GM12878 (cell line): Measurements from ENCODE around the gene FSTL1.

Experiments
- BCLAF1 ChIP-seq: fragments of 450-650 bp; IDR thresholded peaks from 2 replicates; pipeline ENCODE4 v1.6.1; 2017; ENCODE audit warnings: antibody characterized with exemption, mild to moderate bottlenecking, moderate library complexity
- CREB1 ChIP-seq: IDR thresholded peaks from 2 replicates; pipeline ENCODE4 v1.6.1; 2012; ENCODE audit warnings: low read depth, mild to moderate bottlenecking, inconsistent platforms
- EGR1 ChIP-seq, 2 experiments: IDR thresholded peaks; 1 replicate in 1 of 2; 2 replicates in 1 of 2; pipeline ENCODE4 v1.6.1; 2011 to 2012; ENCODE audit warnings: low read depth in 2 of 2, low read length in 2 of 2, borderline replicate concordance in 1 of 2, mild to moderate bottlenecking in 1 of 2, moderate library complexity in 1 of 2
- EZH2 ChIP-seq: IDR thresholded peaks from 2 replicates; pipeline ENCODE4 v1.6.1; 2012; ENCODE audit warnings: low read depth, mild to moderate bottlenecking, control low read depth, inconsistent platforms, low read length, borderline replicate concordance; ENCODE audit not compliant: control insufficient read depth
- IKZF1 ChIP-seq: fragments of 450-650 bp; conservative IDR thresholded peaks from 2 replicates; pipeline ENCODE4 v1.6.1; 2017; ENCODE audit warnings: antibody characterized with exemption, mild to moderate bottlenecking
- MTA2 ChIP-seq: fragments of 450-650 bp; IDR thresholded peaks from 2 replicates; pipeline ENCODE4 v1.6.1; 2016; ENCODE audit warnings: low read depth, mild to moderate bottlenecking, moderate library complexity
- POLR2A ChIP-seq: IDR thresholded peaks from 2 replicates; pipeline ENCODE4 v1.6.1; 2011; ENCODE audit warnings: low read depth, mild to moderate bottlenecking, low read length
- PRDM15 ChIP-seq: fragments of 450-650 bp; formaldehyde crosslinking; IDR thresholded peaks from 2 replicates; pipeline ENCODE4 v1.4.0; 2020; ENCODE audit warnings: mild to moderate bottlenecking, moderate library complexity
- SPI1 ChIP-seq: IDR thresholded peaks from 2 replicates; pipeline ENCODE4 v1.6.1; 2011; ENCODE audit warnings: low read depth, mild to moderate bottlenecking, low read length, moderate library complexity, borderline replicate concordance; ENCODE audit not compliant: insufficient read depth
- SRF ChIP-seq, 2 experiments: IDR thresholded peaks; 2 replicates each; pipeline ENCODE4 v1.6.1; 2011; ENCODE audit warnings: low read depth in 2 of 2, low read length in 2 of 2, mild to moderate bottlenecking in 1 of 2, moderate library complexity in 1 of 2
- YBX1 ChIP-seq: fragments of 450-650 bp; IDR thresholded peaks from 2 replicates; pipeline ENCODE4 v1.6.1; 2016; ENCODE audit warnings: antibody characterized with exemption
- ZNF24 ChIP-seq: fragments of 450-650 bp; IDR thresholded peaks from 2 replicates; pipeline ENCODE4 v1.6.1; 2017; ENCODE audit warnings: antibody characterized with exemption, mild to moderate bottlenecking
- ZZZ3 ChIP-seq: IDR thresholded peaks from 2 replicates; pipeline ENCODE4 v1.6.1; 2011; ENCODE audit warnings: low read depth; ENCODE audit not compliant: control insufficient read depth, insufficient read length
- TF ChIP-seq, protein P1 (sequence below), 3 experiments: IDR thresholded peaks in 2 of 3; conservative IDR thresholded peaks in 1 of 3; 2 replicates each; pipeline ENCODE4 v1.5.1; 2011; ENCODE audit warnings: low read depth in 3 of 3, low read length in 3 of 3, mild to moderate bottlenecking in 3 of 3, control low read depth in 2 of 3, moderate library complexity in 2 of 3, inconsistent platforms in 1 of 3, mixed read lengths in 1 of 3; ENCODE audit not compliant: control insufficient read depth in 2 of 3, insufficient read depth in 1 of 3; ENCODE audit errors: extremely low read depth in 1 of 3

- TF ChIP-seq, protein P1, sequence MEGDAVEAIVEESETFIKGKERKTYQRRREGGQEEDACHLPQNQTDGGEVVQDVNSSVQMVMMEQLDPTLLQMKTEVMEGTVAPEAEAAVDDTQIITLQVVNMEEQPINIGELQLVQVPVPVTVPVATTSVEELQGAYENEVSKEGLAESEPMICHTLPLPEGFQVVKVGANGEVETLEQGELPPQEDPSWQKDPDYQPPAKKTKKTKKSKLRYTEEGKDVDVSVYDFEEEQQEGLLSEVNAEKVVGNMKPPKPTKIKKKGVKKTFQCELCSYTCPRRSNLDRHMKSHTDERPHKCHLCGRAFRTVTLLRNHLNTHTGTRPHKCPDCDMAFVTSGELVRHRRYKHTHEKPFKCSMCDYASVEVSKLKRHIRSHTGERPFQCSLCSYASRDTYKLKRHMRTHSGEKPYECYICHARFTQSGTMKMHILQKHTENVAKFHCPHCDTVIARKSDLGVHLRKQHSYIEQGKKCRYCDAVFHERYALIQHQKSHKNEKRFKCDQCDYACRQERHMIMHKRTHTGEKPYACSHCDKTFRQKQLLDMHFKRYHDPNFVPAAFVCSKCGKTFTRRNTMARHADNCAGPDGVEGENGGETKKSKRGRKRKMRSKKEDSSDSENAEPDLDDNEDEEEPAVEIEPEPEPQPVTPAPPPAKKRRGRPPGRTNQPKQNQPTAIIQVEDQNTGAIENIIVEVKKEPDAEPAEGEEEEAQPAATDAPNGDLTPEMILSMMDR (IDR thresholded peaks at IDR 0.05 in 2 of 3, conservative IDR thresholded peaks at IDR 0.05 in 1 of 3; ENCODE audit: control insufficient read depth in 2 of 3, extremely low read depth in 1 of 3, insufficient read depth in 1 of 3, low read depth in 3 of 3, low read length in 3 of 3): no peak
- TF ChIP-seq ZNF24 (no peak), SPI1 (no peak), YBX1 (no peak), SRF (IDR thresholded peaks at IDR 0.05; ENCODE audit: low read depth in 2 of 2, low read length in 2 of 2) (no peak), BCLAF1 (no peak), CREB1 (no peak), EZH2 (no peak), EGR1 (IDR thresholded peaks at IDR 0.05; ENCODE audit: borderline replicate concordance in 1 of 2, low read depth in 2 of 2, low read length in 2 of 2) (no peak), PRDM15 (CRISPR knock-in tag) (no peak), MTA2 (no peak), IKZF1 (no peak), ZZZ3 (no peak), POLR2A (no peak)
Measured at GRCh38 chr3:120427201-120427600, 23.6 kb downstream of the FSTL1 start.
